LNCaP clone FGC (cell line): ENCODE data around the gene USP12.

Source experiments
- DNase-seq: peaks from one replicate; pipeline ENCODE4 v3.0.0-alpha.2; 2011; ENCODE audit warnings: low read depth
- H3K4me3 ChIP-seq: 2 replicates; pipeline ENCODE4 v1.5.1; 2011; ENCODE audit warnings: mild to moderate bottlenecking, low read depth, low read length, control low read depth
- CTCF ChIP-seq: IDR thresholded peaks from 2 replicates; pipeline ENCODE4 v1.5.1; 2012; ENCODE audit warnings: mild to moderate bottlenecking; ENCODE audit not compliant: control insufficient read depth, insufficient read depth; ENCODE audit errors: extremely low read depth

Gene USP12

GRCh38 chr13:27034678-27035111 is 136.9 kb downstream of the USP12 start:
- no peak overlapping the region for H3K4me3 ChIP-seq
- TF ChIP-seq CTCF, result no peak
- no peak for DNase-seq

- TF ChIP-seq CTCF, result no peak
- no peak for DNase-seq
- no peak overlapping the region for H3K4me3 ChIP-seq
These were observed 142.7 kb downstream of the USP12 start for GRCh38 chr13:27028683-27029480.

- TF ChIP-seq CTCF, result no peak
- DNase-seq, result no peak
- no peak overlapping the region for H3K4me3 ChIP-seq
These were observed 144.4 kb downstream of the USP12 start for GRCh38 chr13:27027086-27027667.

GRCh38 chr13:27026396-27026795 is 145.2 kb downstream of the USP12 start:
- DNase-seq, result no peak
- H3K4me3 ChIP-seq, result no peak overlapping the region
- TF ChIP-seq CTCF, result no peak

GRCh38 chr13:27024776-27025492 is 146.7 kb downstream of the USP12 start:
- TF ChIP-seq CTCF, result no peak
- H3K4me3 ChIP-seq, result no peak overlapping the region
- no peak for DNase-seq

- TF ChIP-seq CTCF, result no peak
- H3K4me3 ChIP-seq, result no peak overlapping the region
- DNase-seq, result no peak
These were observed 147.5 kb downstream of the USP12 start for GRCh38 chr13:27024074-27024461.
